Measurements from ENCODE around the gene INPP4B.

DNA sequence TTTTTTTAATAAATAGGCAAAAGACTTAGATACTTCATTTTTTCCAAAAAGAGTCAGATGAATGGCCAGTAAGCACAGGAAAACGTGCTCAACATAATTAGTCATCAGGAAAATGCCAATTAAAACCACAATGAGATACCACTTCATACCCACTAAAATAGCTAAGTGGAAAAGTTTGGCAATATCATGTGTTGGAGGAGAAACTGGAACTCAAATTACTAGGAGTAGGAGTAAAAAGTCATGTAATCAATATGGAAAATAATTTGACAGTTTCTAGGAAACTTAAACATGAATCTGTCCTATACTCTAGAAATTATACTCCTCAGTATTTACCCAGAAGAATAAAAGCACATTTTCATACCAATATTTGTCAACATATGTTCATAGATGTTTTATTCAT lies 449.8 kb downstream of the INPP4B start:
- TF ChIP-seq, protein P1, sequence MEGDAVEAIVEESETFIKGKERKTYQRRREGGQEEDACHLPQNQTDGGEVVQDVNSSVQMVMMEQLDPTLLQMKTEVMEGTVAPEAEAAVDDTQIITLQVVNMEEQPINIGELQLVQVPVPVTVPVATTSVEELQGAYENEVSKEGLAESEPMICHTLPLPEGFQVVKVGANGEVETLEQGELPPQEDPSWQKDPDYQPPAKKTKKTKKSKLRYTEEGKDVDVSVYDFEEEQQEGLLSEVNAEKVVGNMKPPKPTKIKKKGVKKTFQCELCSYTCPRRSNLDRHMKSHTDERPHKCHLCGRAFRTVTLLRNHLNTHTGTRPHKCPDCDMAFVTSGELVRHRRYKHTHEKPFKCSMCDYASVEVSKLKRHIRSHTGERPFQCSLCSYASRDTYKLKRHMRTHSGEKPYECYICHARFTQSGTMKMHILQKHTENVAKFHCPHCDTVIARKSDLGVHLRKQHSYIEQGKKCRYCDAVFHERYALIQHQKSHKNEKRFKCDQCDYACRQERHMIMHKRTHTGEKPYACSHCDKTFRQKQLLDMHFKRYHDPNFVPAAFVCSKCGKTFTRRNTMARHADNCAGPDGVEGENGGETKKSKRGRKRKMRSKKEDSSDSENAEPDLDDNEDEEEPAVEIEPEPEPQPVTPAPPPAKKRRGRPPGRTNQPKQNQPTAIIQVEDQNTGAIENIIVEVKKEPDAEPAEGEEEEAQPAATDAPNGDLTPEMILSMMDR (IDR thresholded peaks at IDR 0.05): no peak
- TF ChIP-seq POLR2A (IDR thresholded peaks at IDR 0.05): no peak

Measured in Peyer's patch (tissue), 4 donors.